HG02870 (cell line): Measurements from ENCODE around the gene CEMIP.

Experiments
- ATAC-seq: cut with Tn5 transposase; IDR thresholded peaks from one replicate; pipeline ENCODE4 v1.9.1; 2021; ENCODE audit warnings: mild to moderate bottlenecking, moderate library complexity; ENCODE audit not compliant: unreplicated experiment

The CEMIP gene

GRCh38 chr15:80778964-80779657, at the start of gene CEMIP:
TSS of gene CEMIP (plus strand) at chr15:80779370. CDS start at chr15:80873880, 94,510 bp downstream.
- ATAC-seq: no peak

- no peak for ATAC-seq
Observed at GRCh38 chr15:80730387-80730786, 48.8 kb upstream of the CEMIP start.

GRCh38 chr15:80730926-80731325, 48.2 kb upstream of the CEMIP start:
- ATAC-seq: no peak

GRCh38 chr15:80732167-80732566, 47.0 kb upstream of the CEMIP start:
- no peak for ATAC-seq

- ATAC-seq: no peak
Observed at GRCh38 chr15:80732818-80733217, 46.4 kb upstream of the CEMIP start.

GRCh38 chr15:80733460-80733859, 45.7 kb upstream of the CEMIP start:
- no peak for ATAC-seq

GRCh38 chr15:80735344-80735743, 43.8 kb upstream of the CEMIP start:
- no peak for ATAC-seq

- ATAC-seq: no peak
Observed at GRCh38 chr15:80736560-80736959, 42.6 kb upstream of the CEMIP start.

- ATAC-seq: no peak
Observed at GRCh38 chr15:80739919-80740318, 39.3 kb upstream of the CEMIP start.

GRCh38 chr15:80742081-80742480, 37.1 kb upstream of the CEMIP start:
- ATAC-seq: no peak

GRCh38 chr15:80743189-80743833, 35.9 kb upstream of the CEMIP start:
- ATAC-seq: no peak

GRCh38 chr15:80744415-80744814, 34.8 kb upstream of the CEMIP start:
- ATAC-seq: no peak

GRCh38 chr15:80744826-80745225, 34.3 kb upstream of the CEMIP start:
- ATAC-seq: no peak

GRCh38 chr15:80745888-80746287, 33.3 kb upstream of the CEMIP start:
- ATAC-seq: no peak

GRCh38 chr15:80747317-80748053, 31.7 kb upstream of the CEMIP start:
- ATAC-seq: no peak

GRCh38 chr15:80749589-80749988, 29.6 kb upstream of the CEMIP start:
- no peak for ATAC-seq

- no peak for ATAC-seq
Observed at GRCh38 chr15:80750575-80750974, 28.6 kb upstream of the CEMIP start.

GRCh38 chr15:80752204-80752603, 27.0 kb upstream of the CEMIP start:
- ATAC-seq: no peak

- ATAC-seq: no peak
Observed at GRCh38 chr15:80753161-80753560, 26.0 kb upstream of the CEMIP start.

GRCh38 chr15:80754014-80754413, 25.2 kb upstream of the CEMIP start:
- ATAC-seq: no peak

GRCh38 chr15:80755885-80756284, 23.3 kb upstream of the CEMIP start:
- no peak for ATAC-seq
